GM23338 (cell line): Measurements from ENCODE around the gene LMLN. TPM values are rescaled to one million over a fixed set of nuclear protein-coding genes. Genes with fewer than 3 reads are reported as not detected.

ENCODE experiments used
- ATAC-seq: fragments of 200-7000 bp; cut with Tn5 transposase; 3 replicates; pipeline ENCODE4 v1.9.1; 2020
- DNase-seq: peaks from one replicate; pipeline ENCODE4 v3.0.0-alpha.2; 2015; ENCODE audit warnings: low spot score
- H2AFZ ChIP-seq: fragments of 200-600 bp; sonication (generic); 2 replicates; pipeline ENCODE4 v1.8.0; 2016; ENCODE audit warnings: antibody characterized with exemption, mild to moderate bottlenecking, moderate library complexity
- H3F3A ChIP-seq: fragments of 200-600 bp; sonication (generic); replicated peaks from 2 replicates; pipeline ENCODE4 v1.8.0; 2017; ENCODE audit warnings: antibody characterized with exemption, mixed run types, low read depth
- H3K27ac ChIP-seq: fragments of 200-600 bp; sonication (generic); 2 replicates; pipeline ENCODE4 v1.6.1; 2016; ENCODE audit warnings: low read depth
- H3K27me3 ChIP-seq: fragments of 200-600 bp; sonication (generic); 2 replicates; pipeline ENCODE4 v1.8.0; 2016; ENCODE audit warnings: mild to moderate bottlenecking, mixed run types, moderate library complexity; ENCODE audit not compliant: insufficient read depth
- H3K36me3 ChIP-seq: fragments of 200-600 bp; sonication (generic); 2 replicates; pipeline ENCODE4 v1.8.0; 2016; ENCODE audit warnings: mild to moderate bottlenecking; ENCODE audit not compliant: insufficient read depth
- H3K4me1 ChIP-seq: fragments of 200-600 bp; sonication (generic); 2 replicates; pipeline ENCODE4 v1.8.0; 2016; ENCODE audit warnings: mild to moderate bottlenecking, moderate library complexity; ENCODE audit not compliant: insufficient read depth
- H3K4me2 ChIP-seq: fragments of 200-600 bp; sonication (generic); 2 replicates; pipeline ENCODE4 v1.7.1; 2017; ENCODE audit warnings: mixed run types
- H3K4me3 ChIP-seq: fragments of 200-600 bp; sonication (generic); 2 replicates; pipeline ENCODE4 v1.6.1; 2016; ENCODE audit warnings: mixed run types
- H3K79me2 ChIP-seq: fragments of 200-600 bp; sonication (generic); replicated peaks from 2 replicates; pipeline ENCODE4 v1.8.0; 2017; ENCODE audit warnings: mild to moderate bottlenecking; ENCODE audit not compliant: insufficient read depth
- H3K9me2 ChIP-seq: fragments of 200-600 bp; sonication (generic); 2 replicates; pipeline ENCODE4 v1.8.0; 2017; ENCODE audit not compliant: insufficient read depth
- H4K20me1 ChIP-seq: fragments of 200-600 bp; sonication (generic); replicated peaks from 2 replicates; pipeline ENCODE4 v1.8.0; 2017; ENCODE audit warnings: mild to moderate bottlenecking; ENCODE audit not compliant: insufficient read depth
- H3K27ac Mint-ChIP-seq: 2 replicates; pipeline ENCODE4 v1.8.0; 2020; ENCODE audit warnings: inconsistent platforms, mild to moderate bottlenecking, moderate library complexity, mixed read lengths
- H3K27me3 Mint-ChIP-seq: 3 replicates; pipeline ENCODE4 v1.8.0; 2022; ENCODE audit warnings: low read depth, mild to moderate bottlenecking, moderate library complexity, mixed read lengths, inconsistent platforms; ENCODE audit not compliant: insufficient read depth, poor library complexity
- H3K36me3 Mint-ChIP-seq: 3 replicates; pipeline ENCODE4 v1.8.0; 2021; ENCODE audit warnings: low read depth, mild to moderate bottlenecking, inconsistent platforms, moderate library complexity, mixed read lengths
- H3K4me1 Mint-ChIP-seq: 3 replicates; pipeline ENCODE4 v1.8.0; 2020; ENCODE audit warnings: mild to moderate bottlenecking, inconsistent platforms, mixed read lengths
- H3K4me3 Mint-ChIP-seq: 3 replicates; pipeline ENCODE4 v1.8.0; 2021; ENCODE audit warnings: moderate library complexity, mild to moderate bottlenecking, inconsistent platforms, mixed read lengths
- H3K9me3 Mint-ChIP-seq: 3 replicates; pipeline ENCODE4 v1.8.0; 2020; ENCODE audit warnings: moderate library complexity, mild to moderate bottlenecking, inconsistent platforms, mixed read lengths
- CREB1 ChIP-seq: fragments of 250-450 bp; sonication (Bioruptor Pico); IDR thresholded peaks from 2 replicates; pipeline ENCODE4 v1.5.0; 2020; ENCODE audit warnings: low read depth, mild to moderate bottlenecking, moderate library complexity
- EZH2 ChIP-seq: fragments of 200-600 bp; sonication (generic); IDR thresholded peaks from one replicate; pipeline ENCODE4 v1.8.0; 2017; ENCODE audit warnings: antibody characterized with exemption, mild to moderate bottlenecking, low read depth; ENCODE audit not compliant: unreplicated experiment
- EZH2phosphoT487 ChIP-seq: fragments of 200-600 bp; sonication (generic); IDR thresholded peaks from one replicate; pipeline ENCODE4 v1.8.1; 2018; ENCODE audit warnings: antibody characterized with exemption; ENCODE audit not compliant: unreplicated experiment
- JUNB ChIP-seq: IDR thresholded peaks from one replicate; pipeline ENCODE4 v1.6.1; 2016; ENCODE audit warnings: antibody characterized with exemption; ENCODE audit not compliant: unreplicated experiment
- NANOG ChIP-seq: IDR thresholded peaks from 2 replicates; pipeline ENCODE4 v1.6.1; 2016; ENCODE audit warnings: antibody characterized with exemption, borderline replicate concordance
- POLR2AphosphoS5 ChIP-seq: IDR thresholded peaks from 2 replicates; pipeline ENCODE4 v1.6.1; 2016; ENCODE audit warnings: antibody characterized with exemption, low read depth
- STAT1 ChIP-seq: IDR thresholded peaks from one replicate; pipeline ENCODE4 v1.6.1; 2016; ENCODE audit warnings: antibody characterized with exemption; ENCODE audit not compliant: unreplicated experiment
- ZNF114 ChIP-seq: fragments of 250-450 bp; sonication (Bioruptor Pico); IDR thresholded peaks from 2 replicates; pipeline ENCODE4 v1.5.0; 2020; ENCODE audit warnings: mild to moderate bottlenecking, moderate library complexity
- ZNF331 ChIP-seq: fragments of 250-450 bp; sonication (Bioruptor Pico); IDR thresholded peaks from 2 replicates; pipeline ENCODE4 v1.5.0; 2020; ENCODE audit warnings: low read depth, mild to moderate bottlenecking, moderate library complexity
- polyA plus RNA-seq: library from polyadenylated mRNA; unstranded; fragments of >200 nt; fragmentation: Nextera tagmentation; extraction: Ambion mirVana; gene quantifications from 2 replicates; pipeline ENCODE4 v1.2.1, GENCODE V29; 2016
- total RNA-seq: library from RNA; depleted of rRNA; stranded (reverse); fragments of >200 nt; shearing (Covaris generic); gene quantifications from 2 replicates; pipeline ENCODE4 v1.2.3, GENCODE V29; 2014
- TF ChIP-seq, protein P1 (sequence below): IDR thresholded peaks from one replicate; pipeline ENCODE4 v1.6.1; 2018; ENCODE audit warnings: antibody characterized with exemption; ENCODE audit not compliant: unreplicated experiment
- TF ChIP-seq, protein P2 (sequence below), 2 experiments: fragments of 200-600 bp in 1 of 2; sonication (generic) in 1 of 2; conservative IDR thresholded peaks; 2 replicates each; pipeline versions ENCODE4 v1.5.1 to v1.6.1; 2016 to 2017; ENCODE audit warnings: antibody characterized with exemption in 2 of 2, low read depth in 2 of 2, mild to moderate bottlenecking in 2 of 2, moderate library complexity in 1 of 2
- TF ChIP-seq, protein P3 (sequence below): fragments of 250-450 bp; sonication (Bioruptor Pico); IDR thresholded peaks from 2 replicates; pipeline ENCODE4 v1.5.0; 2020; ENCODE audit warnings: mild to moderate bottlenecking, moderate library complexity
- TF ChIP-seq, protein P4 (sequence below): IDR thresholded peaks from 2 replicates; pipeline ENCODE4 v1.6.1; 2016; ENCODE audit warnings: antibody characterized with exemption

The LMLN gene
- total and polyA plus RNA-seq, 2 experiments from 2014 or later = 2.3 to 4.3 TPM

- H3K4me3 ChIP-seq = no peak overlapping the region
- Mint-ChIP-seq H3K27me3 (peaks cover 5% of the 10 kb centered on the region), H3K27ac (no peak overlapping the region), H3K9me3 (no peaks in the 10 kb centered on the region; the same call in 2 of the 3 replicates), H3K36me3 (no peaks in the 10 kb centered on the region), H3K4me3 (no peak overlapping the region), H3K4me1 (peaks cover 6% of the 10 kb centered on the region; the same call in 2 of the 3 replicates)
- no peaks in the 10 kb centered on the region for H3K79me2 ChIP-seq
- ATAC-seq (no peak), DNase-seq (no peak)
- H3K27ac ChIP-seq = no peak overlapping the region
- no peaks in the 10 kb centered on the region for H3F3A ChIP-seq
- H3K4me2 ChIP-seq = no peak overlapping the region
- no peaks in the 10 kb centered on the region for H4K20me1 ChIP-seq
- H3K9me2 ChIP-seq = no peaks in the 10 kb centered on the region
- TF ChIP-seq POLR2AphosphoS5 (no peak), EZH2 (no peak), EZH2phosphoT487 (no peak), CREB1 (CRISPR knock-in tag) (no peak), ZNF114 (CRISPR knock-in tag) (no peak), ZNF331 (CRISPR knock-in tag) (no peak), NANOG (no peak), STAT1 (no peak), JUNB (no peak)
- TF ChIP-seq, protein P1, sequence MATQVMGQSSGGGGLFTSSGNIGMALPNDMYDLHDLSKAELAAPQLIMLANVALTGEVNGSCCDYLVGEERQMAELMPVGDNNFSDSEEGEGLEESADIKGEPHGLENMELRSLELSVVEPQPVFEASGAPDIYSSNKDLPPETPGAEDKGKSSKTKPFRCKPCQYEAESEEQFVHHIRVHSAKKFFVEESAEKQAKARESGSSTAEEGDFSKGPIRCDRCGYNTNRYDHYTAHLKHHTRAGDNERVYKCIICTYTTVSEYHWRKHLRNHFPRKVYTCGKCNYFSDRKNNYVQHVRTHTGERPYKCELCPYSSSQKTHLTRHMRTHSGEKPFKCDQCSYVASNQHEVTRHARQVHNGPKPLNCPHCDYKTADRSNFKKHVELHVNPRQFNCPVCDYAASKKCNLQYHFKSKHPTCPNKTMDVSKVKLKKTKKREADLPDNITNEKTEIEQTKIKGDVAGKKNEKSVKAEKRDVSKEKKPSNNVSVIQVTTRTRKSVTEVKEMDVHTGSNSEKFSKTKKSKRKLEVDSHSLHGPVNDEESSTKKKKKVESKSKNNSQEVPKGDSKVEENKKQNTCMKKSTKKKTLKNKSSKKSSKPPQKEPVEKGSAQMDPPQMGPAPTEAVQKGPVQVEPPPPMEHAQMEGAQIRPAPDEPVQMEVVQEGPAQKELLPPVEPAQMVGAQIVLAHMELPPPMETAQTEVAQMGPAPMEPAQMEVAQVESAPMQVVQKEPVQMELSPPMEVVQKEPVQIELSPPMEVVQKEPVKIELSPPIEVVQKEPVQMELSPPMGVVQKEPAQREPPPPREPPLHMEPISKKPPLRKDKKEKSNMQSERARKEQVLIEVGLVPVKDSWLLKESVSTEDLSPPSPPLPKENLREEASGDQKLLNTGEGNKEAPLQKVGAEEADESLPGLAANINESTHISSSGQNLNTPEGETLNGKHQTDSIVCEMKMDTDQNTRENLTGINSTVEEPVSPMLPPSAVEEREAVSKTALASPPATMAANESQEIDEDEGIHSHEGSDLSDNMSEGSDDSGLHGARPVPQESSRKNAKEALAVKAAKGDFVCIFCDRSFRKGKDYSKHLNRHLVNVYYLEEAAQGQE = no peak
- TF ChIP-seq, protein P2, sequence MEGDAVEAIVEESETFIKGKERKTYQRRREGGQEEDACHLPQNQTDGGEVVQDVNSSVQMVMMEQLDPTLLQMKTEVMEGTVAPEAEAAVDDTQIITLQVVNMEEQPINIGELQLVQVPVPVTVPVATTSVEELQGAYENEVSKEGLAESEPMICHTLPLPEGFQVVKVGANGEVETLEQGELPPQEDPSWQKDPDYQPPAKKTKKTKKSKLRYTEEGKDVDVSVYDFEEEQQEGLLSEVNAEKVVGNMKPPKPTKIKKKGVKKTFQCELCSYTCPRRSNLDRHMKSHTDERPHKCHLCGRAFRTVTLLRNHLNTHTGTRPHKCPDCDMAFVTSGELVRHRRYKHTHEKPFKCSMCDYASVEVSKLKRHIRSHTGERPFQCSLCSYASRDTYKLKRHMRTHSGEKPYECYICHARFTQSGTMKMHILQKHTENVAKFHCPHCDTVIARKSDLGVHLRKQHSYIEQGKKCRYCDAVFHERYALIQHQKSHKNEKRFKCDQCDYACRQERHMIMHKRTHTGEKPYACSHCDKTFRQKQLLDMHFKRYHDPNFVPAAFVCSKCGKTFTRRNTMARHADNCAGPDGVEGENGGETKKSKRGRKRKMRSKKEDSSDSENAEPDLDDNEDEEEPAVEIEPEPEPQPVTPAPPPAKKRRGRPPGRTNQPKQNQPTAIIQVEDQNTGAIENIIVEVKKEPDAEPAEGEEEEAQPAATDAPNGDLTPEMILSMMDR (conservative IDR thresholded peaks at IDR 0.05; ENCODE audit: low read depth in 2 of 2) = no peak
- TF ChIP-seq, protein P3, sequence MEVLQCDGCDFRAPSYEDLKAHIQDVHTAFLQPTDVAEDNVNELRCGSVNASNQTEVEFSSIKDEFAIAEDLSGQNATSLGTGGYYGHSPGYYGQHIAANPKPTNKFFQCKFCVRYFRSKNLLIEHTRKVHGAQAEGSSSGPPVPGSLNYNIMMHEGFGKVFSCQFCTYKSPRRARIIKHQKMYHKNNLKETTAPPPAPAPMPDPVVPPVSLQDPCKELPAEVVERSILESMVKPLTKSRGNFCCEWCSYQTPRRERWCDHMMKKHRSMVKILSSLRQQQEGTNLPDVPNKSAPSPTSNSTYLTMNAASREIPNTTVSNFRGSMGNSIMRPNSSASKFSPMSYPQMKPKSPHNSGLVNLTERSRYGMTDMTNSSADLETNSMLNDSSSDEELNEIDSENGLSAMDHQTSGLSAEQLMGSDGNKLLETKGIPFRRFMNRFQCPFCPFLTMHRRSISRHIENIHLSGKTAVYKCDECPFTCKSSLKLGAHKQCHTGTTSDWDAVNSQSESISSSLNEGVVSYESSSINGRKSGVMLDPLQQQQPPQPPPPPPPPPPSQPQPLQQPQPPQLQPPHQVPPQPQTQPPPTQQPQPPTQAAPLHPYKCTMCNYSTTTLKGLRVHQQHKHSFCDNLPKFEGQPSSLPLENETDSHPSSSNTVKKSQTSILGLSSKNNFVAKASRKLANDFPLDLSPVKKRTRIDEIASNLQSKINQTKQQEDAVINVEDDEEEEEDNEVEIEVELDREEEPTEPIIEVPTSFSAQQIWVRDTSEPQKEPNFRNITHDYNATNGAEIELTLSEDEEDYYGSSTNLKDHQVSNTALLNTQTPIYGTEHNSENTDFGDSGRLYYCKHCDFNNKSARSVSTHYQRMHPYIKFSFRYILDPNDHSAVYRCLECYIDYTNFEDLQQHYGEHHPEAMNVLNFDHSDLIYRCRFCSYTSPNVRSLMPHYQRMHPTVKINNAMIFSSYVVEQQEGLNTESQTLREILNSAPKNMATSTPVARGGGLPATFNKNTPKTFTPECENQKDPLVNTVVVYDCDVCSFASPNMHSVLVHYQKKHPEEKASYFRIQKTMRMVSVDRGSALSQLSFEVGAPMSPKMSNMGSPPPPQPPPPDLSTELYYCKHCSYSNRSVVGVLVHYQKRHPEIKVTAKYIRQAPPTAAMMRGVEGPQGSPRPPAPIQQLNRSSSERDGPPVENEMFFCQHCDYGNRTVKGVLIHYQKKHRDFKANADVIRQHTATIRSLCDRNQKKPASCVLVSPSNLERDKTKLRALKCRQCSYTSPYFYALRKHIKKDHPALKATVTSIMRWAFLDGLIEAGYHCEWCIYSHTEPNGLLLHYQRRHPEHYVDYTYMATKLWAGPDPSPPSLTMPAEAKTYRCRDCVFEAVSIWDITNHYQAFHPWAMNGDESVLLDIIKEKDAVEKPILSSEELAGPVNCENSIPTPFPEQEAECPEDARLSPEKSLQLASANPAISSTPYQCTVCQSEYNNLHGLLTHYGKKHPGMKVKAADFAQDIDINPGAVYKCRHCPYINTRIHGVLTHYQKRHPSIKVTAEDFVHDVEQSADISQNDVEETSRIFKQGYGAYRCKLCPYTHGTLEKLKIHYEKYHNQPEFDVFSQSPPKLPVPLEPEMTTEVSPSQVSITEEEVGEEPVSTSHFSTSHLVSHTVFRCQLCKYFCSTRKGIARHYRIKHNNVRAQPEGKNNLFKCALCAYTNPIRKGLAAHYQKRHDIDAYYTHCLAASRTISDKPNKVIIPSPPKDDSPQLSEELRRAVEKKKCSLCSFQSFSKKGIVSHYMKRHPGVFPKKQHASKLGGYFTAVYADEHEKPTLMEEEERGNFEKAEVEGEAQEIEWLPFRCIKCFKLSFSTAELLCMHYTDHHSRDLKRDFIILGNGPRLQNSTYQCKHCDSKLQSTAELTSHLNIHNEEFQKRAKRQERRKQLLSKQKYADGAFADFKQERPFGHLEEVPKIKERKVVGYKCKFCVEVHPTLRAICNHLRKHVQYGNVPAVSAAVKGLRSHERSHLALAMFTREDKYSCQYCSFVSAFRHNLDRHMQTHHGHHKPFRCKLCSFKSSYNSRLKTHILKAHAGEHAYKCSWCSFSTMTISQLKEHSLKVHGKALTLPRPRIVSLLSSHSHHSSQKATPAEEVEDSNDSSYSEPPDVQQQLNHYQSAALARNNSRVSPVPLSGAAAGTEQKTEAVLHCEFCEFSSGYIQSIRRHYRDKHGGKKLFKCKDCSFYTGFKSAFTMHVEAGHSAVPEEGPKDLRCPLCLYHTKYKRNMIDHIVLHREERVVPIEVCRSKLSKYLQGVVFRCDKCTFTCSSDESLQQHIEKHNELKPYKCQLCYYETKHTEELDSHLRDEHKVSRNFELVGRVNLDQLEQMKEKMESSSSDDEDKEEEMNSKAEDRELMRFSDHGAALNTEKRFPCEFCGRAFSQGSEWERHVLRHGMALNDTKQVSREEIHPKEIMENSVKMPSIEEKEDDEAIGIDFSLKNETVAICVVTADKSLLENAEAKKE (CRISPR knock-in tag) = no peak
- TF ChIP-seq, protein P4, sequence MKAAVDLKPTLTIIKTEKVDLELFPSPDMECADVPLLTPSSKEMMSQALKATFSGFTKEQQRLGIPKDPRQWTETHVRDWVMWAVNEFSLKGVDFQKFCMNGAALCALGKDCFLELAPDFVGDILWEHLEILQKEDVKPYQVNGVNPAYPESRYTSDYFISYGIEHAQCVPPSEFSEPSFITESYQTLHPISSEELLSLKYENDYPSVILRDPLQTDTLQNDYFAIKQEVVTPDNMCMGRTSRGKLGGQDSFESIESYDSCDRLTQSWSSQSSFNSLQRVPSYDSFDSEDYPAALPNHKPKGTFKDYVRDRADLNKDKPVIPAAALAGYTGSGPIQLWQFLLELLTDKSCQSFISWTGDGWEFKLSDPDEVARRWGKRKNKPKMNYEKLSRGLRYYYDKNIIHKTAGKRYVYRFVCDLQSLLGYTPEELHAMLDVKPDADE = no peak
- peaks cover 20% of the 10 kb centered on the region for H3K27me3 ChIP-seq
- no peak overlapping the region for H2AFZ ChIP-seq
- no peaks in the 10 kb centered on the region for H3K4me1 ChIP-seq
- no peaks in the 10 kb centered on the region for H3K36me3 ChIP-seq
These were observed 110.9 kb downstream of the LMLN start for GRCh38 chr3:198070871-198071270.
